HCT116 (cell line): ENCODE data around the gene MROH7.

ENCODE experiments used
- JUND ChIP-seq: IDR thresholded peaks from 2 replicates; pipeline ENCODE4 v1.6.1; 2012
- POLR2AphosphoS5 ChIP-seq: IDR thresholded peaks from 2 replicates; pipeline ENCODE4 v1.6.1; 2011; ENCODE audit warnings: mild to moderate bottlenecking, low read depth, low read length, moderate library complexity
- TF ChIP-seq, protein P1 (sequence below), 3 experiments: fragments of 200-600 bp in 1 of 3; sonication (generic) in 1 of 3; IDR thresholded peaks in 2 of 3; conservative IDR thresholded peaks in 1 of 3; 2 replicates each; pipeline ENCODE4 v1.5.1; 2012 to 2017; ENCODE audit warnings: low read depth in 2 of 3, low read length in 2 of 3, antibody characterized with exemption in 1 of 3, borderline replicate concordance in 1 of 3, control low read depth in 1 of 3, mild to moderate bottlenecking in 1 of 3, mixed read lengths in 1 of 3, mixed run types in 1 of 3, moderate library complexity in 1 of 3; ENCODE audit not compliant: insufficient read depth in 1 of 3

DNA sequence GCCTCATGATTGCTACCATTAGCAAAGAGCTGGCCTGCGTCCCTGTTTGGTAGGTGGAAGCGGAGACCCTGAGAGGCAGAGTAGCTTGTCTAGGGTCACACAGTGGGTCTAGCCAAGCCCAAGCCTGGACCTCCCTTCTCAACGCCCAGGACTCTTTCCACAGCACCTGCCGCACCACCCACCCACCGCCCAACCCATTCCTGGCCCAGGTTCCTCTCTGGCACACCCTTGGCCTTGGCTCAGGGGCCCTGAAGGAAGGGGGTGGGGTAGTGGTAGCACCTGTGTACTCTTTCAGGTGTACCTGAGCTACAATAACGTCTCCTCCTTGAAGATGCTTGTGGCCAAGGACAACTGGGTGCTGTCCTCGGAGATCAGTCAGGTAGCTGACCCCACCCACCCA lies 37.5 kb upstream of the MROH7 start:
- TF ChIP-seq, protein P1, sequence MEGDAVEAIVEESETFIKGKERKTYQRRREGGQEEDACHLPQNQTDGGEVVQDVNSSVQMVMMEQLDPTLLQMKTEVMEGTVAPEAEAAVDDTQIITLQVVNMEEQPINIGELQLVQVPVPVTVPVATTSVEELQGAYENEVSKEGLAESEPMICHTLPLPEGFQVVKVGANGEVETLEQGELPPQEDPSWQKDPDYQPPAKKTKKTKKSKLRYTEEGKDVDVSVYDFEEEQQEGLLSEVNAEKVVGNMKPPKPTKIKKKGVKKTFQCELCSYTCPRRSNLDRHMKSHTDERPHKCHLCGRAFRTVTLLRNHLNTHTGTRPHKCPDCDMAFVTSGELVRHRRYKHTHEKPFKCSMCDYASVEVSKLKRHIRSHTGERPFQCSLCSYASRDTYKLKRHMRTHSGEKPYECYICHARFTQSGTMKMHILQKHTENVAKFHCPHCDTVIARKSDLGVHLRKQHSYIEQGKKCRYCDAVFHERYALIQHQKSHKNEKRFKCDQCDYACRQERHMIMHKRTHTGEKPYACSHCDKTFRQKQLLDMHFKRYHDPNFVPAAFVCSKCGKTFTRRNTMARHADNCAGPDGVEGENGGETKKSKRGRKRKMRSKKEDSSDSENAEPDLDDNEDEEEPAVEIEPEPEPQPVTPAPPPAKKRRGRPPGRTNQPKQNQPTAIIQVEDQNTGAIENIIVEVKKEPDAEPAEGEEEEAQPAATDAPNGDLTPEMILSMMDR (IDR thresholded peaks at IDR 0.05 in 2 of 3, conservative IDR thresholded peaks at IDR 0.05 in 1 of 3; ENCODE audit: borderline replicate concordance in 1 of 3, insufficient read depth in 1 of 3, low read depth in 2 of 3, low read length in 2 of 3): no peak
- TF ChIP-seq POLR2AphosphoS5 (no peak), JUND (no peak)
